ENCODE measurements around the gene CBR3. TPM values are rescaled to one million over a fixed set of nuclear protein-coding genes. Genes with fewer than 3 reads are reported as not detected.

Gene CBR3
- total and polyA plus RNA-seq, 9 of the 15 experiments (the other 6 are each of a cell fraction or from before 2014, with no cell fraction given) = not detected

GRCh38 chr21:36104317-36105300 lies 30.3 kb upstream of the CBR3 start:
- Histone ChIP-seq H3K79me2 (ENCODE audit: control insufficient read depth, insufficient read depth, low read length) (no peaks in the 10 kb centered on the region), H3K9me3 (replicated peaks; ENCODE audit: control insufficient read depth, insufficient read depth, low read depth, low read length) (no peaks in the 10 kb centered on the region), H3K27me3 (ENCODE audit: control insufficient read depth in 2 of 2, insufficient read depth in 2 of 2, low read length in 2 of 2) (peaks cover 0 to 6% of the 10 kb centered on the region in 2 experiments; a peak in 1 of 5 replicates), H3K4me1 (replicated peaks in 1 of 2; ENCODE audit: control insufficient read depth in 2 of 2, insufficient read depth in 2 of 2, low read length in 2 of 2) (no peaks in the 10 kb centered on the region), H3K4me3 (no peak overlapping the region), H2AFZ (ENCODE audit: low read depth, low read length) (0 out of 2 replicates have a peak overlapping the region, but pooled peaks have one; percentile 32), H3K9me1 (ENCODE audit: control insufficient read depth, insufficient read depth, low read length) (no peaks in the 10 kb centered on the region), H3K4me2 (ENCODE audit: insufficient read depth, low read length) (no peak overlapping the region), H3K27ac (ENCODE audit: extremely low read depth, low read depth, low read length) (no peak overlapping the region), H3K36me3 (ENCODE audit: control insufficient read depth, insufficient read depth, low read length) (no peaks in the 10 kb centered on the region), H4K20me1 (replicated peaks; ENCODE audit: control insufficient read depth, insufficient read depth, low read length) (no peaks in the 10 kb centered on the region), H3K9ac (ENCODE audit: insufficient read depth in 1 of 2, low read depth in 2 of 2, low read length in 2 of 2) (no peak overlapping the region)
- intact Hi-C loops (cut with micrococcal nuclease) (no loop called here), in situ Hi-C loops (cut with MboI) (loop anchor here (5.0 kb wide), 1 partner anchor 77 kb away; no protein-coding TSS in a partner anchor)
- WGBS (ENCODE audit: insufficient coverage, low coverage, missing lambda C conversion rate) = 36% methylated on average over 29 of the region's 29 CpGs
- DNase-seq (ENCODE audit: extremely low read depth in 1 of 4, low spot score in 3 of 4) (peak in 3 of 4 experiments; percentile 40 to 60 (median 47)), FAIRE-seq (no peak), ATAC-seq (peak; percentile 81)
- CTCF ChIA-PET (ENCODE audit: low intra/inter-chr PET ratio) = no interaction called here
- no TSS peak for BruUV-seq (replicated peaks)
- POLR2A ChIA-PET = no interaction called here
- TF ChIP-seq PKNOX1 (IDR thresholded peaks at IDR 0.05) (peak; percentile 43; the same call in 1 of the 2 replicates), RAD21 (CRISPR knock-in tag; conservative IDR thresholded peaks at IDR 0.05 in 1 of 2, IDR thresholded peaks at IDR 0.05 in 1 of 2) (peak in 1 of 2 experiments; percentile 62; a peak in 2 of 4 replicates), SREBF1 (IDR thresholded peaks at IDR 0.05; ENCODE audit: borderline replicate concordance, low read depth, low read length) (no peak), CTCFL (IDR thresholded peaks at IDR 0.05; ENCODE audit: borderline replicate concordance, insufficient read depth, low read depth, low read length, poor library complexity, severe bottlenecking) (peak; percentile 78), CTCF (IDR thresholded peaks at IDR 0.05 in 2 of 3, conservative IDR thresholded peaks at IDR 0.05 in 1 of 3; ENCODE audit: insufficient read depth in 2 of 3, low read depth in 1 of 3, low read length in 3 of 3) (peak; percentile 55 to 71 (median 68)), MYBL2 (IDR thresholded peaks at IDR 0.05; ENCODE audit: low read depth) (peak; percentile 47; the same call in 1 of the 2 replicates), MYBL2 (CRISPR knock-in tag; IDR thresholded peaks at IDR 0.05; ENCODE audit: borderline replicate concordance) (no peak), ZNF143 (CRISPR knock-in tag; IDR thresholded peaks at IDR 0.05) (no peak)
- TF ChIP-seq, protein P1, sequence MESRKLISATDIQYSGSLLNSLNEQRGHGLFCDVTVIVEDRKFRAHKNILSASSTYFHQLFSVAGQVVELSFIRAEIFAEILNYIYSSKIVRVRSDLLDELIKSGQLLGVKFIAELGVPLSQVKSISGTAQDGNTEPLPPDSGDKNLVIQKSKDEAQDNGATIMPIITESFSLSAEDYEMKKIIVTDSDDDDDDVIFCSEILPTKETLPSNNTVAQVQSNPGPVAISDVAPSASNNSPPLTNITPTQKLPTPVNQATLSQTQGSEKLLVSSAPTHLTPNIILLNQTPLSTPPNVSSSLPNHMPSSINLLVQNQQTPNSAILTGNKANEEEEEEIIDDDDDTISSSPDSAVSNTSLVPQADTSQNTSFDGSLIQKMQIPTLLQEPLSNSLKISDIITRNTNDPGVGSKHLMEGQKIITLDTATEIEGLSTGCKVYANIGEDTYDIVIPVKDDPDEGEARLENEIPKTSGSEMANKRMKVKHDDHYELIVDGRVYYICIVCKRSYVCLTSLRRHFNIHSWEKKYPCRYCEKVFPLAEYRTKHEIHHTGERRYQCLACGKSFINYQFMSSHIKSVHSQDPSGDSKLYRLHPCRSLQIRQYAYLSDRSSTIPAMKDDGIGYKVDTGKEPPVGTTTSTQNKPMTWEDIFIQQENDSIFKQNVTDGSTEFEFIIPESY (CRISPR knock-in tag; IDR thresholded peaks at IDR 0.05) = 0 out of 2 replicates have a peak, but pooled peaks have one; percentile 38

All from K562 (cell line).